ENCODE measurements around the gene PIGO.
A peak's percentile ranks its signal among the peaks of the same experiment; 100 is the strongest.

Gene PIGO

DNA sequence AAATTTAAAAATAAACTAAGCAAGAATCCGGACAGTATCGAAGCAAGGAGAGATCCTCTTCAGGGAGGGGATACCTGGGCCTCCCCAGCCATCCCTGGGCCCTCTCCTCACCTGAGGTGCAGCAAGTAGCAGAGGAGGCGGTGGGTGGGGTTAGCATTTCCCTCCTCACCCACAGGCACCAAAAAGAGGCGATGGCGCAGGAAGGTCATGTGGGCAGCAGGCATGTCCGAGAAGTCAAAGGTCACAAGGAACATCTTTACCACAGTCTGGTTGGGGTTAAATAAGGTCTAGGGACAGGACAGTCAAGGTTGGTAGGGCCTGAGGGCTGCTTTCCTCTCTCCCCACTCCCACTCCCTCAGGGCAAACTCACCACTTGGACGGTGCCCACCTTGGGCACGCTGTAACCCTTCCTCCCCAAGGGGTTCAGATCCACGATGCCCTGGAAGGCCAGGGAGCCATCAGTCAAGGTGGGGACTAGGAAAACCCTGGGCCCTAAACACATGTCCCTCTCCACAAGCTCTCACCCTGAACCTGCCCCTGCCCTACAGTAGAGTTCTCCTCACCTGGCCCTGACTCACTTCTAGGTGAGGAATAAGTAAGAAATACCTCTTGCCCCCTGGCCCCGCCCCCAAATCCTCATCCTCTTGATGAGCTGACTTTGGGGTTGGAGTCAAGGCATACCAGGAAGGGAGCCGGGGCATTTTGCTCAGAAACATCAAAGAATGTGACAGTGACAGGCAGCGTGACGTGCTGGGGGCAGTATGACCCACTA is 9.4 kb upstream of the PIGO start:
- no peak for DNase-seq

DNA sequence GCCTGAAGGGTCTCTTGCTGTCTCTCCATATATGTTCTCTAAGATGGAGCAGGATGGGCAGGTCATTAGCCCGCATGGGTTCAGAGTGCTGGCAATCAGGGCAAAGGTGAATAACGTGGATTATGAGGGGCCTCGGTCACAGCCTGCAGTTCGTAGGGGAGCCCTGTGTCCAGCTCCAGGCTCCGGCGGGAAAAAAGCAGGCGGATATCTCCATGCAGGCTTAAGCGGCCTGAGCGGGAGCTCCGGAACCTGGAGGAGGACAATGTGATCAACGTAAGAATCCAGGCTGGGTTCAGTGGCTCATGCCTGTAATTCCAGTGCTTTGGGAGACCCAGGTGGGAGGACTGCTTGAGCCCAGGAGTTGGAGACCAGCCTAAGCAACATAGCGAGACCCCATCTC is 8.7 kb upstream of the PIGO start:
- no peak for DNase-seq

DNA sequence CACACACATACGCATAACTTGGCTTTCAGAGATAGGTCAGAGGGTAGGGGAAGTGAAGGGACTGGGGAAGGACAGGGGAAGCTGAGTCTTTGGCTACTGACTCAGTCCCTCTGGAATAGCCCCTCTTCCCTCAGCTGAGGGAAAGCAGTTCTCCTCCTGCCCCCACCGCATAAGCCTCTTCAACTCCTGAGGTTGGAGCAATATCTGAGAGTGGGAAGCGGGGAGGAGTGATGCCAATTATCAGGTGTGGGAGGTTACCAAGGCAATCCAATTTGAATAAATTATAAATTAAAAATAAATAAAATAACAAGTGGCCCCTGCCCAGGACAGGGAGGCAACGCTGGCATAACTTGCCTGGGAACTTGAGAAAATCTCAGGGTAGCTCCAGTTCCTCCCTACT is 8.2 kb upstream of the PIGO start:
- no peak for DNase-seq

DNA sequence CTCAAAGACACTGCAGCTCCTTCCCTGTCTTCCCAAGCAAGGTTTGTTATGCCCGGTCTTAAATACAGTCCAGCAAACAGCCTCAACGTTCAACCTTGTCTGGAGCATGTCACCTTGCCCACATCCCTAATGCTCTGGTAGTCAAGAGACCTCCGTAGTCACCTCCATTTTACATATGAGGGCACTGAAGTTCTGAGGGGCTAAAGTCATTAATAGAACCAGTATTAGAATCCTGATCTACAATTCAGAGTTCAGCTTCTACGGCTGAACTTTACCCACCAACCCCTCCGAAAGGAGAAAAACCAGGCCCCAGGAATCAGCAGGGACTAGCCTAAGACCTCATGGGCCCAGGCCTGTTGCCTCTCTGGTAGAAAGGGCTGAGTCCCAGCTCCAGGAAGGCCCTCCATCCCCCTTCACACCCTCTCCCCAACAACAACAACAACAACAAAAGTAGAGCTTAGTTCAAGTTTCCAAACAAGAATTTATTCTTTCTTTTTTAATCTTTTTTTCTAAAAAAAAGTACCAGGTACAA is 7.3 kb upstream of the PIGO start:
- no peak for DNase-seq

DNA sequence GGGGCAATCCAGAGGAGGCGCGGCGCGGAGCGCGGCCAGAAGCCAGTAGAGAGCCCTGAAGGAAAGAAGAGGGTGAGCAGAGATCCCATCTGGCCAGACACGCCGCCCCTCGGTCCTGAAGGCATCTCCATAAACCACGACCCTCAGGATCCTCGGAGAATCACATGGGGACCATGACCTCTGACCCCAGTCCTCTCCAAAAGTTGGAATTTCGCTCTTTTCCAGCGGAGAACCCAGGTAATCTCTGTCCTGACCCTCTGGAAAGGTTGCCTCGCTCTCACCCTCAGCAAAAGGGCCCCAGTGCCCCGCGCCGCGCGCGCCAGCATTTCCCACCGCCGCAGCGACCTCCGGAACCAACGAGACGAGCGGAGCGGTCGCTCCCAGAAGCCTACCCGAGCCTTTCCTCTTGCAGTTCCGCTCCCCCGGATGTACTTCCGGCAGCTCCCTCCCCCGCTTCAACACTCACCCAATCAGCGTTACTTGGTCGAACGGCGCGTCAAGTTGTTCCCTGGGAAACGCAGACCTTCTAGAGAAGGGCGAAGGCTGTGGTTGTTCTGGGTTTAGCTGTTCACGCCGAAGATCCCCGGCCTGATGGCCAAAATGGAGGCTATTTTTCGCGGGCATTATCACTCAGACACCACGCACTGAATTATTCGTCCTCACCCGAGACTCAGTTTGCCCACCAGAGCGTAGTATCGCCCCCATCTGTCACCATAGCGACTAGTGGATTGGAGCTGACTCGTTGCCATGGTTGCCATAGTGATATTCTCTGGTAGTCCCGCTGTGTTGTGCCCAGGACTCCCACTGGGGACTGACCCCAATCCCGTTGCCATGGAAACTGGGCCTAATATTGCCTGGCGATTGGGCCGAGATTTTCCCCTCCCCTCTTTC is 6.6 kb upstream of the PIGO start, which contains the start of gene STOML2:
TSS of gene STOML2 (minus strand) at position 363 of the 891 bp plus-strand sequence. CDS start at position 326, 37 bp downstream.
- peak; percentile 94 for DNase-seq

- no peak for DNase-seq
Observed at GRCh38 chr9:35102465-35102768, 6.0 kb upstream of the PIGO start.

GRCh38 chr9:35097573-35097972 is 1.2 kb upstream of the PIGO start:
- DNase-seq = no peak

DNA sequence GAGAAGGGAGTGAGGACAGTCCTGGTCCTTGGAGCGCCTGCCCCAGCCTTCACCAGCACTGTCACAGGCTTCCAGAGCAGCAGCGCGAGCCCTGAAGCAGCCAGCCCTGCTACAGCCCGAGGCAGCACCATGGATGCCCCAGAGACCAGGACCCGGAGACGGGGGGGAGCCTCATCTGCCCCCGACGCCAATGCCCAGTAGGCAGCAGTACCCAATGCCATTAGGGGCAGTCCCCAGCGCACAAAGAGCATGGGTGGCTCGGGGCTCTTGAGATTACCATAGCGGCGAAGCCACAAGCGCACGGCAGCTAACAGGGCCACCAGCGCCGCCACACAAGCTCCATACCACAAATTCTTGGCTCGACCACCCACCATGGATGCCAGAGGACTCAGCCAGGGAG is 4.9 kb downstream of the PIGO start:
- DNase-seq = no peak

DNA sequence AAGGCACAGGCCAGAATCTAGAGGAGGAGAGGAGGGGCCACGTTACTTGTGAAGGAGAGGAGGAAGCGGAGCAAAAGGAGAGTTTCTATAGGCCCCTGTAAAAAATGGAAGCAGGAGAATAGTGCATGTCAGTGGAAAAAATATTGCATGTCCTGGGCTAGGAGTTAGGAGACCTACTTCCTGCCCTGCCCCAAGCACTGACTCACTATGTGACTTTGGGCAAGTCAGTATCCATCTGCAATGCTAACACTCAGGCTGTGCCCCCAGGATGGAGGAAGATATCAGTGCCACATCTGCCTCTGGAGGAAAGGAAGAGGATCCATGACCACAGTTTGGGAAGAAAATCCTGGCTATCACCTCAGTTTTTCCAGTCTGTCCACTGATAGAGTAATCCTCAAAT is 7.0 kb downstream of the PIGO start:
- DNase-seq = no peak

GRCh38 chr9:35085078-35085477 is 11.3 kb downstream of the PIGO start:
- DNase-seq = no peak

- peak; percentile 79 for DNase-seq
Observed at GRCh38 chr9:35079426-35080341, 16.7 kb downstream of the PIGO start, which contains the start of gene FANCG. Gene FANCG, minus strand, starts transcription at chr9:35079942. Its CDS starts 418 bp downstream, at chr9:35079524.

- no peak for DNase-seq
Observed at GRCh38 chr9:35079041-35079425, 17.4 kb downstream of the PIGO start.

DNA sequence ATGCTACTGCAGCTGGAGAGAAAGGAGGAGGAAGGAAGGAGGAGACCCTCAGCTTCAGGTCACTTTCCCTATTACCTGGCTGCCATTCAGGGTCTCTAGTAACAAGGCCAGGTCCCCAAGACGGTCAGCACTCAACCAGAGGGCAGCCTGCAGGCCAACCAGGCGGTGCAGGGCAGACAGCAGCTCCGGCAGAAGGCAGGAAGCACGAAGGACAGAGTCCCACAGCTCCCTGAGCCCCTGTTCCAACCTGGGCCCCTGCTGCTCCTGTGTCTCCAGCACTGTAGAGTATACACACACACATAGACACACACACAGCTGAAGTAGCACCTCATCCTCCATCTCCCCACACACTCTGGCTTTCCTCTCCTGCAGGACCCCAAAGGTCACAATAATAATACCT is 18.3 kb downstream of the PIGO start:
- DNase-seq = no peak

DNA sequence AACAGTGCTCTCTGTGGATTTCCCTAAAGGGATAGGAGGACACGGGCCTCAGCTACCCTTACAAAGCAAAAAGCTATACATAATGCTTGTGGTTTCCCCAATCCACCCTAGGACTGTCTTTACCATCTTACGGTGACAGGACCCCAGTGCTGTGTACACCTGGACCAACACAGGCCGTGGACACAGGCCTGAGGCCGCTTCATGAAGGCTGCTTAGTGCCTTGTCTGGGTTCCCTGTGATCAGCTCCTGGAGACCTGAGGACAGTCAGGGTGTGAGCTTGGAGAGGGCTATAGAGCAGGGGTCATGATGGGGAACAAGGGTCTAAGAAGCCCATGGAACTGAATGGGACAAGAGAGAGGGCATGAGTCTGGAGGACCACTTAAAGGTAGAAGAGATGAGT is 19.5 kb downstream of the PIGO start:
- no peak for DNase-seq

GRCh38 chr9:35075358-35075757 is 21.0 kb downstream of the PIGO start:
- DNase-seq = no peak

DNA sequence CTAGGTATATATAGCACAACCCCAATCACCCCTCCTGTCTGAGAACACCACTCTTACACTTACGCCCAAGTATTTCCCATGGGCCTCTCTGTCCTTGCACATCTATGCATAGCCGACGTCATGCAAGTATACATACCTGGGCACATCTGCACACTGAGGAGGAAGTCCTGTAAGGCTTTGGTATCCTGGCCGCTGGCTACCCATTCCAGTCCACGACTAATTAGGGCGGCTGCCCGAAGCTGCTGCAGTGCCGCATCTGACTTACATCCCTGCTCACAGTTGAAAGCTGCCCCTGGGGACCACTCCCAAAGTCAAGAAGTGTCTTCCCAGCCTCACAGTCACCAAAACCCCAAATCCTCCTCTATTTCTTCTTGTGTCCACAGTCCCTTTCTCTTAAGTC is 21.6 kb downstream of the PIGO start:
- no peak for DNase-seq

GRCh38 chr9:35074141-35074540 is 22.2 kb downstream of the PIGO start:
- no peak for DNase-seq

- DNase-seq = no peak
Observed at GRCh38 chr9:35073279-35073612, 23.1 kb downstream of the PIGO start.

DNA sequence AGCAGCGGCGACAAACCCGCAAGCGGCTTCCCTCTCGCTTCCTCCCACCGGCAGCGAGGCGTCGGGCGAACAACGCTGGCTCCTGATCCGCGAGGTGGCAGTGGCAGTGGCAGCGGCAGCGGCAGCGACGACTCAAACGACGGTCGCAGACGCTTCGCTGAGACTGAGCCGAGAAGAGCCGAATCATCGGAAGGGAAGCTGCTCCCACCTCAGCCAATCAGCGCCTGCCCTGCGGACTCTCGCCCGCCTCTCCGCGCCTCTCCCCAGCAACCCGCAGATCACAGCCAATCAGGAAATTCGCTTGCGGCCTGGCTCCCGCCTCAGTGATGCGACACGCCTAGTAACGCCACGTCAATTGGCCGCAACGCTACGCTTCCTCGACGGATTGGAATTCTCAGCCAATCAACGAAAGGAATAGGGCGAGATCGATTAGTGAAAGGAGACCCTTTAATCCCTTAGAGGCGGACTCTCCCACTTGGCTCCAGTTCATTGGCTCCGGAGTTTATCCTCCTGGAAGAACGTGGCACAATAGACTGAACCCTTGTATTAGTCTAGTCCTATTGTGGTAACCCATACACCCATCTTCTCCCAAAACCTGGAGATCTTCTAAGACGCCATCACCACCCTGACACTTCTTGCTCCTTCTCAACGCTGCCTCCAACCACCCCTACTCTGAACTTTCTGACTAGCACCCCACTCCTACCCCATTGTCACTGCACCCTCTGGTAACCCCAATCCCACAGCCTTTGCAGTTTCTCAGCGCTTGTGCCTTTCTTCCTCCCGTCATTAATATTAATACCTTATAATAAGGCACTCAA is 23.7 kb downstream of the PIGO start, which contains the start of gene VCP:
TSS of gene VCP (minus strand) at position 165 of the 818 bp plus-strand sequence. CDS start 272 bp downstream, outside the sequence.
- peak; percentile 98 for DNase-seq

DNA sequence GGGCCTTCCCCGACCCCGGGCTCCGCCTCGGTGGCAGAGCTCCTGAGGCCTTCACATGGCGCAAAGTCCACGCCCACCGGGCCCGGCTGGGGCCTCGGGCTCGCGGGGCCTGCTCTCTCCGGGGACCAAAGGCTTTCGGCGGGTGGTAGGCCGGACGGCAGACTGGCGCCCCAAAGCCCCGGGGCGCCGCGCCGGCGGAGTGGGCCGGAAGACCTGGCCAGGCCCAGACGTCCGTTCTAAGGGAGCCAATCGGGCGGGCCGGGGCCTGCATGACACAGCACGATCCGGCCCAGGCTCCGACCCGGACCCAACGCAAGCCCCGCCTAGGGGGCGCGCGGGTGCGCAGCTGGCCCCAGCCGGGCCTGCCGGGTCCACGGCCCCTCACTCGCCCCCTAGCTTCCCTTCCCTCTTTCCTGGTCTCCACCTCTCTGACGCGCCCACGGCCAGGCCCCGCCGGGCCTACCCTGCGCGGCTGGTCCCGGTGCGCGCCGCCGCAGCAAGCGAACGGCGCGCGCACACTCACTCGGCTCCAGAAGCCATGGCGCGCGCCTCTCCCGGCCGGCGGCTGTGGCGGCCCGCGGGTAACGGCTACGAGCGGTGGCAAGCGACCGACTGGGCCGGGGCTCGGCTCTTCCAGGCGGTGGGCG is 24.5 kb downstream of the PIGO start:
- DNase-seq = peak; percentile 79
